Esophagus muscularis mucosa (tissue), 4 donors: Measurements from ENCODE around the gene TRIM16. TPM values are rescaled to one million over a fixed set of nuclear protein-coding genes. Genes with fewer than 3 reads are reported as not detected.
"Not testable (repeated sequence)": the region's sequence is repeated elsewhere in the genome, so short reads cannot be mapped to it uniquely, and the experiment has no call there.

Experiments
- DNase-seq: peaks from one replicate; pipeline ENCODE4 v3.0.0-alpha.2; 2017; ENCODE audit errors: extremely low spot score
- H3K27ac ChIP-seq, 4 donors: fragments of 200-600 bp; sonication (generic); replicated peaks in 1 of 4; 1 replicate in 3 of 4; 2 replicates in 1 of 4; pipeline ENCODE4 v1.5.1; 2016 to 2019; ENCODE audit warnings: mild to moderate bottlenecking in 1 of 4
- H3K27me3 ChIP-seq, 4 donors: fragments of 200-600 bp; sonication (generic); one replicate each; pipeline versions ENCODE4 v1.5.1 to v1.6.0; 2016 to 2019
- H3K36me3 ChIP-seq, 4 donors: fragments of 200-600 bp; sonication (generic); one replicate each; pipeline ENCODE4 v1.5.1; 2016 to 2019
- H3K4me1 ChIP-seq, 4 donors: fragments of 200-600 bp; sonication (generic); one replicate each; pipeline ENCODE4 v1.5.1; 2016 to 2019
- H3K4me3 ChIP-seq, 4 donors: fragments of 200-600 bp; sonication (generic); 1 replicate in 2 of 4; 2 replicates in 2 of 4; pipeline ENCODE4 v1.5.1; 2016 to 2019; ENCODE audit warnings: mild to moderate bottlenecking in 4 of 4, moderate library complexity in 1 of 4
- H3K9me3 ChIP-seq, 4 donors: fragments of 200-600 bp; sonication (generic); 1 replicate in 3 of 4; 2 replicates in 1 of 4; pipeline ENCODE4 v1.5.1; 2016 to 2019
- WGBS: methylation state at CpG from one replicate; pipeline ENCODE4 v1.1.5; 2018; 5-methylcytosine and 5-hydroxymethylcytosine counted together
- intact Hi-C: fragments of 100-400 bp; cut with DNase I; formaldehyde crosslinking; loops from one replicate; pipeline ENCODE4 v1.15.1; 2023
- small RNA-seq, 3 donors: library from RNA; depleted of rRNA; stranded (forward); fragments of <200 nt; gene quantifications; one replicate each; pipeline ENCODE3, GENCODE V24; 2016
- total RNA-seq, 4 donors: library from RNA; depleted of rRNA; stranded (reverse); fragments of >200 nt; gene quantifications; one replicate each; pipeline versions ENCODE4 v1.1.0 to v1.2.1, GENCODE V29; 2016

Gene TRIM16
- total RNA-seq, 4 donors from 2014 or later = 23.2 to 42.0 (median 30.4) TPM

DNA sequence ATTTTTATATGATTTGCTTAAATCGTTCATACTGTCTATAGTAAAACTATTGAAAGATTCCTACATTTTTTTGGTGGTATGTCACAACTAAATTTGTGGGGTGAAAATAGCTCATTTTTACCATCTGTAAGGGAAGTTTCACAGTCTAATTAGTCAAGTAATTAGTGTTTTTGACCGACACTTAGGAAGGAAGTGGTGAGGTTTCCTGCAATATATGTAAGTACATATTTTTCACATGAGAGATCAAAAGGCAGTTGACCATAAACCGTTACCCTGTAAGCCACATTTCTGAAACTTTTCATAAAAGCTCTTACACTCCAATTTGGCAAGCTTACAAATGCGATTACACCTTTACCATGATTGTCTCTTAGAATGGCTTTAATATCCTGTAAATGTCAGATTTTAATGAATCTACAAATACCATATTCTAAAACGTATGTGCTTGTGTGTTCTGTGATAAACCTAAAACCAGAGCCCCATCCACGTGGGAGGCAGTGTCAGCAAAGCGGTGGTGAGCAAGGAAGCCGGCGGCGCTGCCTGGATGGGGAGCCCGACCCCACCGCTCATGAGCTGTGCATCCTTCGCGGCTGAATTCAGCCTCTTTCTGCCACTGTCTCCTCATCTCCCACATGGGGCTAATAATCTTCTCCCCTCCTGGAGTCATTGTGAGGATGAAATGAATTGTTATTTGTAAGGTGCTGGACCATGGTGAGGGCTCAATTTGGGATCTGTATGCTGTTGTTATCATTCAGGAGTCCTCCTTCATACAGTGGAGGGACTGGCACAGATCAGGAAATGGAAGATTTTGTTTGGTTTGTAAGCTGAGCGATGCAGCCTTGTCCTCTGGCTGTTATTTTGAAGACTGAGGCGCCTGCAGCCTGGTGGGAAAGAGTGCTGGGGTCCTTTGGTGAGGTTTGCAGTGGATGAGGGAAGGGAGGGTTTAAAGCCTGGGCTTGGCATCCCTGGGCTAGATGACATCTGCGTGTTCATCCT is 94.3 kb downstream of the TRIM16 start:
- H3K36me3 ChIP-seq, H3K9me3 ChIP-seq, DNase-seq, H3K4me1 ChIP-seq, H3K4me3 ChIP-seq, intact Hi-C loops, H3K27me3 ChIP-seq, H3K27ac ChIP-seq: not testable (repeated sequence)
- 76% methylated on average over 9 of the region's 17 CpGs for WGBS

DNA sequence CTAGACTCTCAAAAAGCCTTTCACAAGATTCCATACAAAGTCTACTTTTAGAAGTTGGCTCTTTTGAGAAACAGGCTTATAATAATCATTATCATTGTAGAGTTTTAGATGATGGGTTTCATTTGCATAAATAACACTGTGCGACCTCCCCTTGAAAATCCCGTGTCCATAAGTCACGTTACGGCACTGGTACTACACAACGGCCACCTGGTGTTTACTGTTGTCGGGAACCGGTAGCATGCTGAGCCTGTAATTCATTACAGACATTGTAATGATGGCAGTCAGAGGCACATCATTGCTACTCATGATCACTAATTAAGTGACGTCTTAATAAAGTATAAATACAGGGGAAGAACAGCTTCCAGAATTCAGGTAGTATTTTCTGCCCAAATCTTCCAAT is 96.1 kb downstream of the TRIM16 start:
- H3K4me3 ChIP-seq, H3K36me3 ChIP-seq, H3K9me3 ChIP-seq, H3K27ac ChIP-seq, H3K4me1 ChIP-seq, DNase-seq, H3K27me3 ChIP-seq, intact Hi-C loops: not testable (repeated sequence)
- 95% methylated on average over 8 of the region's 8 CpGs for WGBS

DNA sequence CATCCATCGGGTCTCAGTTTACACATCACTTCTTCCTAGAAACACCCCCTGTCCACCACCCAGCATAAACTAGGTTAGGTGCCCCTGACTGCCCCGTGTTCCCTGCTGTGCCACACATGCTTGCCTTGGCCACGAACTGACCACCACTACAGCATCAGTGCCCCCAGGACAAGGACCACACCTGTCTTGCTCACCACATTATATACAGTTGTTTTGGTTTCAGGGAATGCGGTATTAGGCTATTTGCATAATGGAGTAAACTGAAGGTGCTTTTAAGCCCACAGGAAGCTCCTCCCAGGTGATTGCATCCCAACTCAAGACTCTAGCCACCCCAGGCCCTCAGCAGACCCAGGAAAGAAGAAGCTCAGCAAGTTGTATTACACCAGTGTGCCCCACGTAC is 100.8 kb downstream of the TRIM16 start:
- H3K27me3 ChIP-seq, intact Hi-C loops, H3K4me3 ChIP-seq, H3K36me3 ChIP-seq, DNase-seq, H3K9me3 ChIP-seq, H3K27ac ChIP-seq, H3K4me1 ChIP-seq: not testable (repeated sequence)
- WGBS = 57% methylated on average over 1 of the region's 5 CpGs

DNA sequence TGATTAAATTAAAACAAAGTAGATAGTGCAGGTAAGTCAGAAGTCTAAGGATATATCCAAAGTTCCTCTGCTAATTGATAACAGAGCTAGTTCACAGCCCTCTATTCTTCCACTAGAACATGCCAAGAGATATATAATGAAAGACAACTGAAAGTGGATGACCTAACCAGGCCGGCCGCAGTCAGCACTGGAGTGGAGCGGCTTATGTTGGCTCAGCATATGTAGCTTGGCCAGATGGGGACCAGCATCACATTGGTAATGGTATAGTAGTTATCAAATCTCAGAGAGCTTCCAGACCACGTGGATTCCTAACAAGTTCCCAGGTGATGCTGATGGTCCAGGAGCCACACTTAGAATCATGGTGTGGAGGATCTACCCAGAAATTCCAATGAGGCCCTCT is 102.6 kb downstream of the TRIM16 start:
- intact Hi-C loops, H3K36me3 ChIP-seq, DNase-seq, H3K4me1 ChIP-seq, H3K27me3 ChIP-seq, H3K9me3 ChIP-seq, H3K27ac ChIP-seq, H3K4me3 ChIP-seq: not testable (repeated sequence)
- WGBS = 82% methylated on average over 2 of the region's 4 CpGs

Small RNA genes within 50 kb of the gene (small RNA-seq; reads per million reads assigned to genes)
- 0 reads per million in 3 donors for gene AC005838.1
- gene ZNF29P = 0 reads per million in 3 donors

Other genes starting within 250 kb of the TRIM16 start
- 1 to 10 TPM; 1.6 to 6.6 (median 3.4) TPM for gene CDRT4, start 216.7 kb downstream of the TRIM16 start, total RNA-seq
- gene TVP23C, start 120.8 kb downstream of the TRIM16 start, total RNA-seq = 10 to 100 TPM in 1 of 4 donors, 1 to 10 TPM in 3; 4.3 to 19.9 (median 6.1) TPM
- gene FBXW10B, start 64.6 kb downstream of the TRIM16 start, total RNA-seq = under 1 TPM in 1 of 4 donors, not detected in 3; 0.52 TPM
- gene ZNF286A, start 15.4 kb upstream of the TRIM16 start, total RNA-seq = 10 to 100 TPM; 15.2 to 20.4 (median 18.9) TPM
- gene TBC1D26, start 48.0 kb upstream of the TRIM16 start, total RNA-seq = under 1 TPM in 1 of 4 donors, not detected in 3; 0.23 TPM